Activated CD4-positive, alpha-beta T cell treated with anti-CD3 and anti-CD28 coated beads, Interleukin-2, amount 10 ng/mL, durations not matched to agents 7 days and 5 days (primary cell): ENCODE data around the gene ADAMTS2. TPM values are rescaled to one million over a fixed set of nuclear protein-coding genes. Genes with fewer than 3 reads are reported as not detected.

ENCODE experiments used
- CTCF ChIA-PET: fragments of 350-600 bp; sonication (Branson Sonifier 250); formaldehyde crosslinking; loops from one replicate; lab custom pipeline; 2021; ENCODE audit warnings: antibody characterized with exemption; lab: Charles Lee
- POLR2A ChIA-PET: fragments of 350-600 bp; sonication (Branson Sonifier 250); formaldehyde crosslinking; loops from one replicate; lab custom pipeline; 2021; ENCODE audit warnings: antibody characterized with exemption; lab: Charles Lee
- DNase-seq: peaks from one replicate; pipeline ENCODE4 v3.0.0-alpha.2; 2020
- H3K27ac Mint-ChIP-seq: one replicate; pipeline ENCODE4 v1.8.0; 2021; ENCODE audit warnings: mild to moderate bottlenecking, moderate library complexity, mixed read lengths
- H3K27me3 Mint-ChIP-seq: one replicate; pipeline ENCODE4 v1.8.0; 2021; ENCODE audit warnings: mixed read lengths
- H3K36me3 Mint-ChIP-seq: one replicate; pipeline ENCODE4 v1.8.0; 2021; ENCODE audit warnings: low read depth, mixed read lengths
- H3K4me1 Mint-ChIP-seq: one replicate; pipeline ENCODE4 v1.8.0; 2021; ENCODE audit warnings: mixed read lengths
- H3K4me3 Mint-ChIP-seq: one replicate; pipeline ENCODE4 v1.8.0; 2021; ENCODE audit warnings: mild to moderate bottlenecking, moderate library complexity, mixed read lengths
- H3K9me3 Mint-ChIP-seq: one replicate; pipeline ENCODE4 v1.8.0; 2021; ENCODE audit warnings: mixed read lengths
- total RNA-seq, 2 experiments: library from RNA; stranded (reverse); gene quantifications; one replicate each; pipeline ENCODE4 v1.2.3, GENCODE V29; 2021

ADAMTS2 gene
- total RNA-seq, 2 experiments from 2014 or later: not detected

- Mint-ChIP-seq H3K27ac (no peak overlapping the region), H3K27me3 (no peaks in the 10 kb centered on the region), H3K4me3 (no peak overlapping the region), H3K9me3 (peaks cover 9% of the 10 kb centered on the region), H3K36me3 (peaks cover 2% of the 10 kb centered on the region), H3K4me1 (peaks cover 10% of the 10 kb centered on the region)
- ChIA-PET CTCF (no interaction called here), POLR2A (no interaction called here)
- DNase-seq: no peak
Observed at GRCh38 chr5:179139111-179139935, 205.9 kb downstream of the ADAMTS2 start.

DNA sequence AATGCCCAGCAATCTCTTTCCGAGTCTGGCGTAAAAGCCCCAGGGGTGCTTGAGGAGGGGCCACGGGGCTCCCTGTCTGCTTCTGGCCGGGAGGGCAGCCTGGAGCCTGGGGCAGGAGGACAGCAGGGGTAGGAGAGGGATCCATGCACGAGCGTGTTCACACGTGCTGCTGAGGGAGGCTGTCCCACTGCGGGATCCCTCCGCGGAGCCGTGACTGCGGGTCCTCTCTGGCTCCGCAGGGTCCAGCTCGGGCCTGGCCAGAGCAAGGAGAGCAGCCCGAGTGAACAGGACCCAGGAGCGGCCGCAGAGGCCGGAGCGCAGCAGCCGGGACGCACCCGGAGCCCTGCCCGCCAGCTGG lies 206.7 kb downstream of the ADAMTS2 start:
- POLR2A ChIA-PET: no interaction called here
- DNase-seq: no peak
- H3K4me3 Mint-ChIP-seq: no peak overlapping the region
- H3K4me1 Mint-ChIP-seq: peaks cover 10% of the 10 kb centered on the region
- H3K9me3 Mint-ChIP-seq: peaks cover 11% of the 10 kb centered on the region
- no peak overlapping the region for H3K27ac Mint-ChIP-seq
- no peaks in the 10 kb centered on the region for H3K27me3 Mint-ChIP-seq
- CTCF ChIA-PET: no interaction called here
- no peaks in the 10 kb centered on the region for H3K36me3 Mint-ChIP-seq

- Mint-ChIP-seq H3K27me3 (no peaks in the 10 kb centered on the region), H3K4me1 (peaks cover 7% of the 10 kb centered on the region), H3K36me3 (no peaks in the 10 kb centered on the region), H3K27ac (no peak overlapping the region), H3K4me3 (no peak overlapping the region), H3K9me3 (peaks cover 11% of the 10 kb centered on the region)
- ChIA-PET CTCF (no interaction called here), POLR2A (no interaction called here)
- DNase-seq: no peak
Observed at GRCh38 chr5:179137643-179138567, 207.4 kb downstream of the ADAMTS2 start.

- H3K27ac Mint-ChIP-seq: no peak overlapping the region
- POLR2A ChIA-PET: no interaction called here
Observed at GRCh38 chr5:179137016-179137642, 208.1 kb downstream of the ADAMTS2 start.

GRCh38 chr5:179135441-179136215 lies 209.6 kb downstream of the ADAMTS2 start:
- peaks cover 9% of the 10 kb centered on the region for H3K9me3 Mint-ChIP-seq
- no peak overlapping the region for H3K4me3 Mint-ChIP-seq
- ChIA-PET POLR2A (no interaction called here), CTCF (interaction anchor here (0.6 kb wide), 1 partner anchor 57 kb away, joined by 3 read pairs; no protein-coding TSS in a partner anchor)
- no peaks in the 10 kb centered on the region for H3K27me3 Mint-ChIP-seq
- DNase-seq: no peak
- no peaks in the 10 kb centered on the region for H3K36me3 Mint-ChIP-seq
- H3K4me1 Mint-ChIP-seq: no peaks in the 10 kb centered on the region
- H3K27ac Mint-ChIP-seq: no peak overlapping the region

More at GRCh38 chr5:179137016-179137642, 208.1 kb downstream of the ADAMTS2 start:
- no peak overlapping the region for H3K4me3 Mint-ChIP-seq
- H3K36me3 Mint-ChIP-seq: no peaks in the 10 kb centered on the region
- peaks cover 9% of the 10 kb centered on the region for H3K9me3 Mint-ChIP-seq
- CTCF ChIA-PET: interaction anchor here (0.6 kb wide), 1 partner anchor 270 kb away, joined by 4 read pairs; no protein-coding TSS in a partner anchor
- no peak for DNase-seq
- H3K4me1 Mint-ChIP-seq: no peaks in the 10 kb centered on the region
- no peaks in the 10 kb centered on the region for H3K27me3 Mint-ChIP-seq

DNA sequence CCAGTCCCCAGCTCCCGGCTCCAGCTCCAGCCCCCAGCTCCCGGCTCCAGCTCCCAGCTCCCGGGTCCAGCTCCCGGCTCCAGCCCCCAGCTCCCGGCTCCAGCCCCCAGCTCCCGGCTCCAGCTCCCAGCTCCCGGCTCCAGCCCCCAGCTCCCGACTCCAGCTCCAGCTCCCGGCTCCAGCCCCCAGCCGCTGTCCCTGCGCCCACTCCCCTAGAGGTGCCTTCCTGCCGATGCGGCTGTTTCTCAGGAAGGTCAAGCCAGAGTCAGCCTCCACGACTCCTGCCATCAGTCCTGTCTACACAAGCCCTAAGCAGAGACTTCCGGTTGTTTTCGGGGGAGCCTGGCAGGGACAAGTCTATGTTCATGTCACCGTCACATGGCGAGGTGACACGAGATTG lies 210.3 kb downstream of the ADAMTS2 start:
- H3K9me3 Mint-ChIP-seq: peaks cover 9% of the 10 kb centered on the region
- no peaks in the 10 kb centered on the region for H3K36me3 Mint-ChIP-seq
- H3K4me3 Mint-ChIP-seq: no peak overlapping the region
- H3K4me1 Mint-ChIP-seq: no peaks in the 10 kb centered on the region
- H3K27ac Mint-ChIP-seq: no peak overlapping the region
- CTCF ChIA-PET: no interaction called here
- no peak for DNase-seq
- no peaks in the 10 kb centered on the region for H3K27me3 Mint-ChIP-seq
- POLR2A ChIA-PET: no interaction called here

- H3K36me3 Mint-ChIP-seq: no peaks in the 10 kb centered on the region
- DNase-seq: no peak
- H3K9me3 Mint-ChIP-seq: peaks cover 9% of the 10 kb centered on the region
- no peak overlapping the region for H3K27ac Mint-ChIP-seq
- no peaks in the 10 kb centered on the region for H3K4me1 Mint-ChIP-seq
- CTCF ChIA-PET: no interaction called here
- H3K4me3 Mint-ChIP-seq: no peak overlapping the region
- no peaks in the 10 kb centered on the region for H3K27me3 Mint-ChIP-seq
- POLR2A ChIA-PET: no interaction called here
Observed at GRCh38 chr5:179134511-179134910, 210.8 kb downstream of the ADAMTS2 start.

GRCh38 chr5:179132586-179133355 lies 212.5 kb downstream of the ADAMTS2 start:
- no peaks in the 10 kb centered on the region for H3K27me3 Mint-ChIP-seq
- H3K9me3 Mint-ChIP-seq: peaks cover 9% of the 10 kb centered on the region
- H3K36me3 Mint-ChIP-seq: no peaks in the 10 kb centered on the region
- POLR2A ChIA-PET: no interaction called here
- H3K27ac Mint-ChIP-seq: no peak overlapping the region
- no peak overlapping the region for H3K4me3 Mint-ChIP-seq
- CTCF ChIA-PET: no interaction called here
- DNase-seq: no peak
- H3K4me1 Mint-ChIP-seq: no peaks in the 10 kb centered on the region

GRCh38 chr5:179131886-179132585 lies 213.2 kb downstream of the ADAMTS2 start:
- ChIA-PET CTCF (no interaction called here), POLR2A (no interaction called here)
- Mint-ChIP-seq H3K27me3 (no peaks in the 10 kb centered on the region), H3K9me3 (peaks cover 9% of the 10 kb centered on the region), H3K4me3 (no peak overlapping the region), H3K36me3 (no peaks in the 10 kb centered on the region), H3K27ac (no peak overlapping the region), H3K4me1 (no peaks in the 10 kb centered on the region)
- DNase-seq: no peak

GRCh38 chr5:179131321-179131835 lies 213.9 kb downstream of the ADAMTS2 start:
- Mint-ChIP-seq H3K4me3 (no peak overlapping the region), H3K9me3 (peaks cover 9% of the 10 kb centered on the region), H3K4me1 (no peaks in the 10 kb centered on the region), H3K36me3 (no peaks in the 10 kb centered on the region), H3K27me3 (no peaks in the 10 kb centered on the region), H3K27ac (no peak overlapping the region)
- ChIA-PET CTCF (no interaction called here), POLR2A (no interaction called here)
- DNase-seq: no peak

DNA sequence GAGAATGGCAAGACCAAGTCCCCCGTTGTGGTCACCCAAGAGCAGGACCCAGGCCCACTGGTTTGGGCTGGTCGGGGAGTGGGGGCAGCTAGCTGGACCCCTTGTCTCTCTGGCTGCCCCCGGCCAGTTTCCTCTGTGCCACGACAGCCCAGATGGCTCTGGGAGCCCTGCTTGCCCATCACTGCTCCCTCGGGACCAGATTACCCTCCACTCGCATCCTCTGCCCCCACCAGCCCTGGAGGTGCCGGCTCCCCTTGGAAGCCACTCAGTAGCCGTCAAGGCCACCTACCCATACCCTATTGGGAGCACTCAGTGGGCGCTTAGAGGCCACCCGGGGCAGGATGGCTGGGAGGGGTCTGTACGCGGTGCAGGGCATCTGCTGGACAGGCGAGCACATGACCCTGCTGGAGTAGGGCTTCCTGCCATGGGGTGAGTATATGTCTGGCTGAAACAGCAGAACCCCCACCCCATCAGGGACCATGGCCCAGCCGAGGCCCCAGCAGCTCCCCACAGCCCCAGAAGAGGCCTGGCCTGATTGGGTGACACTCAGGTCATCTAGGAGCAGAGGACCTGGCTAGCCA lies 215.1 kb downstream of the ADAMTS2 start:
- DNase-seq: no peak
- ChIA-PET CTCF (no interaction called here), POLR2A (no interaction called here)
- Mint-ChIP-seq H3K4me1 (no peaks in the 10 kb centered on the region), H3K36me3 (no peaks in the 10 kb centered on the region), H3K27ac (no peak overlapping the region), H3K27me3 (no peaks in the 10 kb centered on the region), H3K9me3 (peaks cover 8% of the 10 kb centered on the region), H3K4me3 (no peak overlapping the region)
